Fibroblast of upper back skin (primary cell): ENCODE data around the gene DECR2.
"Not testable (repeated sequence)": the region's sequence is repeated elsewhere in the genome, so short reads cannot be mapped to it uniquely, and the experiment has no call there.

ENCODE experiments used
- DNase-seq: peaks from one replicate; pipeline ENCODE4 v3.0.0-alpha.2; 2013

DECR2 gene

GRCh38 chr16:367333-367903 lies 34.3 kb upstream of the DECR2 start:
- DNase-seq, result no peak

DNA sequence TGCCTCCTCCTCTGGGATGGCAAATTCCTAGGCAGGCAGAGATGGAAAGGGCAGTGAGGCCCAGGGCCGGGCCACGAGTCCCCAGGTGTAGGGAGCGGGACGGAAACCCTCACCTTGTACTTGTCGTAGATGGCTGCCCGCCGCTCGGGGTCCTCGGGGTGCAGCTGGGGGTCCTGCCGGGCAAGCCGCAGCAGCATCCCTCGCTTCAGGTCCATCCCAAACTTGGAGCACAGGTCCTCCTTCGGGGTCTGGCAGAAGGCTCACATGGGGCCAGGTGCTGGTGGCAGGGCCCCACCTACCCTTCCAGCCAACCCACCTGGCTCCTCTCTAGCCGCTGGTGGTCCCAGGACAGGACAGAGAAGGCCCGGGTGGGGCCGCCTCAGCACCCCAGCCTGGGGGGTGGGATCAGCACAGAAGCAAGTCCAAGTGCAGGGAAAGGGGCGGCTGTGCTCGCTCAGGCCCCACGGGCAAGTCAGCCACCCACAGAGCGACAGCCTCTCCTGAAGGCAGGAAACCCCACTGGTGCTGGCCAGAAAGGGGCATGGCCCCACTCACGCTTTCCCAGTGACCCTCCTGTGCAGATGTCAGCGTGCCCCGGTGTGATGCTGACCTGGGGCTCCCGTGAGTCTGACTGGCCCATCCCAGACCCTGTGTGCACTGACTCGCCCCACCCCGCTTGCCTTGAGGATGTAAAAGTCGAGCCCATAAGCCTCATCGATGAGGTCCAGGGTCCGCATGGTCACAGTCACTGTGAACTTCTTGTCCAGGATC lies 33.1 kb upstream of the DECR2 start:
- no peak for DNase-seq

GRCh38 chr16:369275-369865 lies 32.3 kb upstream of the DECR2 start:
- no peak for DNase-seq

- no peak for DNase-seq
These were observed 31.7 kb upstream of the DECR2 start for GRCh38 chr16:369866-370436.

- DNase-seq, result peak; percentile 94
These were observed 31.2 kb upstream of the DECR2 start, which contains the start of gene MRPL28 for GRCh38 chr16:370443-370842. TSS of gene MRPL28 (minus strand) at chr16:370538. CDS start at chr16:370218, 320 bp downstream.

- no peak for DNase-seq
These were observed 30.6 kb upstream of the DECR2 start for GRCh38 chr16:370979-371514.

DNA sequence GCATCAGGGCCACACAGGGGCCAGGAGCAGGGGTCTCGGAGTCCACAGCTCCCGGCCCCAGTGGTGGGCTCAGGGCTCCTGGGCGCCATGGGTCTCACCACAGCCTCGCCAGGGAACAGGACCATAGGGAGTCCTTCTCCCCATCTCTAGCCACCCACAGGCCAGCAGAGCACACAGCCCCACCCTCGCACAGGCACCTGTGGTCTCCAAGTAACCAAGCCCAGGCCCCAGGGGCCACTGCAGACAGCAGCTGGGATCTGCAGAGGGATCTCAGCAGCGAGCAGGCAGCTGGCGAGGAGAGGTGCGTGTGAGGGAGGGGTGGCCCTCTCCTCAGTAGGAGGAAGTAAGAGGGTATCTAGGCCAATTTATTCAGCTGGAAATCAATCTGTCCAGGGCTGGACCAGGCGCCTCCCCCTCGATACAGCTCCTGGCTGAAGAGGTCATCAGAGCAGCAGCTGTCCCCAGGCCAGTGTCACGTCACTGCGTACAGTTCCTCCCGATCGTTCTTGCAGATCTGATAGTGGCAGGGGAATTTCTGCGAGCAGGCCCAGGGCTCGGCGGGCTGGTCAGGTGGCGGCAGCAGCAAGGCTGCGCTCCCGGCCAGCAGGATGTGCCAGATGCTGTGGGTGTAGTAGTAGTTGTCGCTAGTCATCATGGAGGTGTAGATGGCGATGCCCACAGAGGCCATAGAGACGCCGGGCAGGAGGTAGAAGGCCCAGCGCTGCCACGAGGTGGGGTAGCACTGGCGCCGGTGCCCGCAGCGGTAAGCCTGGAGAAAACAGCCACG lies 30.0 kb upstream of the DECR2 start:
- no peak for DNase-seq

GRCh38 chr16:372302-372983 lies 29.2 kb upstream of the DECR2 start:
- no peak for DNase-seq

DNA sequence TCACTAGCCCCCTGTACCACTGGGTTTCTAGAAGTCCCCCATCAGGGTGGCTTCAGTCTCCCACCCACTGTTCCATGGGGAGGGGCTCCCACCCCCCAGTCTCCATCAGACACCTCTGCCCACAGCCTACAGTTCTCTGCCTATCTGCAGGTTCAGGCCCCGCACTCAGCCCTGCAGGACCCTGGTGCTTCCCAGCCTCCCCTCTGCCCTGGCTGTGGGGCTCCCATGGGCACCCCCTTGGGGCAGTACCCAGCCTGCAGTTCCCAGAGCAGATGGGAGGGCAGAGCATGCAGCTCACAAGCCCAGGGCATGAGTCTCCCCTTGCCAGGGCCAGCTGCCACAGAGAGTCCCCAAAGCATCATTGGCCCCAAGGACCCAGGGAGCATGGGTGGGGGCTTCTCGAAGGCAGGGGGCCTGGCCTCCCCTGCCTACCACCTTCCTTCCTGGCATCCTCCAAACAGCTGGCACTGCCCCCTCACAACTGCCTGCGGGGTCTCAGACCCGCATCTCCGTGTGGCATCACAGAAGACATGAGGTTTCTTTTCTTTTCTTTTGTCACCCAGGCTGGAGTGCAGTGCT lies 28.6 kb upstream of the DECR2 start:
- no peak for DNase-seq

GRCh38 chr16:373848-374615 lies 27.7 kb upstream of the DECR2 start:
- no peak for DNase-seq

- DNase-seq, result no peak
These were observed 27.1 kb upstream of the DECR2 start for GRCh38 chr16:374616-374926.

- no peak for DNase-seq
These were observed 26.5 kb upstream of the DECR2 start for GRCh38 chr16:375212-375611.

DNA sequence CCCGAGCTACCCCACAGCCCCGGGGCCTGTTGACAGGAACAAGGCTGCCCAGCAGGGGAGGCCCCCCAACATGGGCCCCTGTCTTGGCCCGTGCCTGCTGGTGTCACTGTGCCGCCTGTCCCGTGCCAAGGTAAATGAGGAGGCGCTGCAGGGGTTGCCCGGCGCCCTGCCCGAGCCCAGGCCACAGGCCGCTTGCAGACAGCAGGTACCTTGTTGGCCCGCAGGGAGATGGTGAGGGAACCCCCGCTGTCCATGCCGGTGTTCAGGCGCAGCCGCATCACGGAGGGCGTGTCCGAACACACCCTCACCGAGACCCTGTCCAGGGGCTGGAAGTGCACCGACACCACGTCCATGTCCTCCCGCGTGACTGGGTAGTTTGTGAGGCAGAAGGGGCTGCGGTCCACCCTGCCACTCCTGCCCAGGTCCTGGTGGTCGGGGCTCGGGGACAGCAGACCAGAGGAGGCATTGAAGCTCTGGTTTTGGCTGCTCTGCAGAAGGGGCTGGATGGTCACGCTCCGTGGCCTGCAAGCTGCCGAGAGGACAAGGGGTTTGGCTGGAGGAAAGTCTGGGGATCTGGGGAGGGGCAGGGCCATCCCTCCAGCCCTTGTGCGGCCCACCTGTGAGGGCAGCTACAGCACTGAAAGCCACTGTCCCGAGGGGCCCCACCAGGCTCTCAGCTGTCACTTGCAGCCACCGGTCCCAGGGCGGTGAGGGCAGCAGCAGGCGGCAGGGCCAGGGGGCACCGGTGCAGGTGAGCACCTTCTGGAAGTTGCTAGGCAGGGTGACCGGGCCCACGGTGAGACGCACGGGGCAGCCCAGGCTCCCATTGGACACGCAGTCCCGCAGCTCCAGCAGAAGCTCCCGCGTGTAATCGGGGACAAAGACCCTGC lies 25.5 kb upstream of the DECR2 start:
- DNase-seq, result no peak

- no peak for DNase-seq
These were observed 24.8 kb upstream of the DECR2 start for GRCh38 chr16:376817-377418.

DNA sequence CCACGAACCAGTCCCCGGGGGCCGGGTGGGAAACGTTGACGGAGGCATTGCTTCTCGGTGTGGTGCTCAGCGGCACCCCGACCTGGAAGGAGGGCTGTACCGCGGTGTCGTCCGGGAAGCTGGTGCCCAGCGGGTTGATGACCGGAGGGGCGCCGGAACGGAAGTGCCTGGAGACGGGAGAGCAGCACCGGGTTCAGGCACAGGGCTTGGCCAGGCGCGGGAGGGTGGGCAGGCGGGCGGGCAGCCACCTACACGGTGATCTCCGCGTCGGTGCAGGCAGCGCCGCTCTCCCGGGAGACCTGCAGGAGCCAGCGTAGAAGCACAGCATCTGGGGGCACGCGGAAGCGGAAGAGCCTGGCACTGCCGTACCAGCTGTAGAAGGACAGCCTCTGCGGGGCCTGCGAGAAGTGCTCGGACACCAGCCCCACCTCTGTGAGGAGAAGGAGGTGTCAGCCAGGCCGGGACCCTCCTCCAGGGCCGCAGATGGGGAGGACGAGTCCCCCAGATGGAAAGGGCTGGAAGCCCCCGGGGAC lies 24.2 kb upstream of the DECR2 start:
- no peak for DNase-seq

DNA sequence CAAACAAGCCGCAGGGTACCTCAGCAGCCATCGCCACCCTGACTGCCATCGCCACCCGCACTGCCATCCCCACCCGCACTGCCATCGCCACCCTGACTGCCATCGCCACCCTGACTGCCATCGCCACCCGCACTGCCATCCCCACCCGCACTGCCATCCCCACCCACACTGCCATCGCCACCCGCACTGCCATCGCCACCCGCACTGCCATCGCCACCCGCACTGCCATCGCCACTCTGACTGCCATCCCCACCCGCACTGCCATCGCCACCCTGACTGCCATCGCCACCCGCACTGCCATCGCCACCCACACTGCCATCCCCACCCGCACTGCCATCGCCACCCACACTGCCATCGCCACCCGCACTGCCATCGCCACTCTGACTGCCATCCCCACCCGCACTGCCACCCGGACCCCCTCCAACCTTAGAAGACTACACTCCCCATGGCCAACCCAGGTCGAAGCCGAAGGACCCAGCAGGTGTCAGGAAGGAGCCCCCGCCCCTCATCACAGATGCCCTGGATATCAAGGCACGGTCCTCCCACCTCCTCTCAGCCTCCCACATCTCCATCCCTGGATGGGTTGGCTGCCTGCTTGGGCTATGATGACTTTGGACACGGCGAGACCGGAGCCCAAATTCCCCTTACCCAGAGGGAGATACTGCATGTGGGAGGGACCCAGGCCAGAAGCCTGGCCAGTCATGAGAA lies 23.4 kb upstream of the DECR2 start:
- DNase-seq, result not testable (repeated sequence)

DNA sequence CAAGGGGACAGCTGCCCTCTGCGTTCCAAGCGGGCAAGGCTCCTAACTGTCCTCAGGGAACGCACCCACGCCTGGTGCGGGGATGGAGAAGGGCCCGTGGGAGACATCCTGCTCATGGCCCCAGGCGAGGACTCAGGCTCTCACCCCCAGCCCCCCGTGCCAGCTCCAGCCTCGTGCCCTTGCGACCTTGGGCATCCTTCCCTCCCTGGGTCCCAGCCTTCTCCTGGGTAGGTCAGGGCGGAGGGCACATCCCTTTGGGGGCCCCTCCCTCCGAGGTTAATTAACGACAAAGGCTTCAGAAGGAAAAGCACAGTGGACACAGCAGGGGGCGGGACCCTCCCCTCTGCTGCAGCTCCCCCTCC lies 22.9 kb upstream of the DECR2 start:
- no peak for DNase-seq

- no peak for DNase-seq
These were observed 22.3 kb upstream of the DECR2 start for GRCh38 chr16:379183-379960.
